Colon (tissue), 2 donors: Measurements from ENCODE around the gene ABHD5.

ENCODE experiments used
- FAIRE-seq: peaks from 2 replicates; lab custom pipeline; 2012; peaks lifted over from hg19 to GRCh38; lab: Jason Lieb, UNC
- donor health status: control.
- donor health status: control.

ABHD5 gene

DNA sequence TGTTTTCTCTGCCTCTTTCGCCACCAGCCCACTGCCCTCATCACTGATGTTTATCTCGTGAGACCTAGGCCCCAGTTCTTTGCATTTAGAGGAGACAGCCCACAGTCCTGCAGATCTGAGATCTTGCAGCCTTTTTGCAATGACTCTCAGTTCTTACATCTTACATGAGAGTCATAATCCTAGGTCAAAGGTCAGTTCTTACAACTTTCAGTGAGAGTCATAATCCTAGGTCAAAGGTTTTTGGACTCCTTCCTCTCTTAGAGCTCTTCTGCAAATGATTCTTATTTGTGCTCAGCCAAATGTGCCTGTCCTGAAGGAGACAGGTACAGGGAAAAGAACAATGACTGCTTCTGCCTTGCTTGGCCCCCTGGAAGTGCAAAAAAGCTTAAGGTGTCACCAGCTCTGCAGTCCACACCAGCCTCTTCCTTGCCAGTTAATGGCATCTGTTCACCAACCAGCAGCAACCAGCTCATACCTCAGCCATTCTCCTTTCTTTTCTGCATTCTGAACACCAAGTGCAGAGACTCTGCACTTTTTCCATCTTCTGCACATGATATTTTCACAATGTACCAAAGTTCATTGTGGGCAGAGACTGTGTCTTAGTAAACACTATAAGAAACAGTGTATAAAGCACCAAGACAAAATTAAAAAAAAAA is 67.1 kb downstream of the ABHD5 start:
- FAIRE-seq, result no peak

DNA sequence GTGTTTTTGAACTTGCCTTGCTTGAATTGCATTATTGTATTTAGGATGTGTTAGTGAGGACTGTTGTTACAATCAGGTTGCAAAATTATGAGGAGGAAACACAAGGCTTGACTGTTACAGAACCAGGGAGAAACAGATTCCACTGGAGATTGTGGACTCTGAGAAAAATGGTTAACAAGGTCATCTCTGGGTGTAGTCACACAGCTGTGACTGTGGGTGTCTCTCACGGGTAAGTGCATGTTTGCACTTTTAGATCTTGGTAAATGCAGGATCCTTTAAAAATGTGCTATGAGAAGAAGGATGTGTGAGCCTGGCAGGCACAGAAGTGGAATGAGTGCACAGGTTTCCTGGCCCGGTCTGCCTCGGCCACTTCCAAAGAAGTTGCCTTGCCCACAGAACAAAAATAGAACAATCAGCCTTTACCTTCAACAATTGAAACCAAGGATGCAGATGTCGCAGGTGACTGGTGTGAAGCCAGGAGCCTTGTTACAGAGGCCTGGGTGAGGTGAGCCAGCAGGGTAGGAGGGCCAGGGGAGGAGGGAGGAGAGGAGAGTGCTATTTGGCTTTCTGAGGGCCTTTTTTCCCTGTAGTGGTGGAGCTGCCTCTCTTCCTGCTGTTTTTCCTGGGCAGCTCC is 68.0 kb downstream of the ABHD5 start:
- no peak for FAIRE-seq

DNA sequence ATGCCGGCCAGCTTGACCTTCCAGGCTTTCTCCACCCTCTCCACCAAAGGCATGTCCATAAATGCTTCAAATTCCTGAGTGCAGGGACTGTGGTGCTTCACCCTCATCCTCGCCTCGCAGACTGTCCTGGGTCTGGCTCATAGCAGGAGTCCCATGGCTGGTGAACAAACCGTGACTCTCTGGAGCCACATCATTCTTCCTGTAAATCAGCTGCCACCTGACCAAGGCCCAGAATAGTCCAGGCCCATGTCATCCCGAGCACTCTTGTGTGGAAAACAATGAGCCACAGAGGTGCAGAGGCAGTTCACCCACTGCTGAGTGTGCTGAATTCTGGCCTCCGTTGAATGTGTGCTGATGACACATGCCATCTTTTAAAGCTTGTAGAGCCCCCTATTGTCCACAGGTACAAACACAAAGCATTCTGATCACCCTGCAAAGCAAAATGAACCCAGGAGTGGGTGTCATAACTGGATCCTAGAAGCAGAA is 68.6 kb downstream of the ABHD5 start:
- no peak for FAIRE-seq

DNA sequence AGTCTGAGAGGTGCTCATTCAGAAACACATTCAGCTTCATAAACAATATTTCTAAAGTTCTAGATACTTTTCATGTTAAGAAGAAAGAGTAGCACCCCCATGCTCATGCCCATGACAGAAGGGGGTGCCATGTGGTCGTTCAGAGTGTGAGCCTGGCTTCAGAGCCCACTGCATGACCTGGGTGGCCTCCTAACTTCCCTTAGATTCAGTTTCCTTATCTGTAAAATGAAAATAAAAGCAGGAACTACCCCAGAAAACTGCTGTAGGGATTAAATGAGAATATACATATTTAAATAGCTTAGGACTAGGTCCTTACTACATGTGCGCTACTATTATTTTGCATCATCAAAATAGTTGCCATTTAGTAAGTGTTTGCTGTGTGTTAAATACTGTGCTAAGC is 69.2 kb downstream of the ABHD5 start:
- FAIRE-seq, result no peak

DNA sequence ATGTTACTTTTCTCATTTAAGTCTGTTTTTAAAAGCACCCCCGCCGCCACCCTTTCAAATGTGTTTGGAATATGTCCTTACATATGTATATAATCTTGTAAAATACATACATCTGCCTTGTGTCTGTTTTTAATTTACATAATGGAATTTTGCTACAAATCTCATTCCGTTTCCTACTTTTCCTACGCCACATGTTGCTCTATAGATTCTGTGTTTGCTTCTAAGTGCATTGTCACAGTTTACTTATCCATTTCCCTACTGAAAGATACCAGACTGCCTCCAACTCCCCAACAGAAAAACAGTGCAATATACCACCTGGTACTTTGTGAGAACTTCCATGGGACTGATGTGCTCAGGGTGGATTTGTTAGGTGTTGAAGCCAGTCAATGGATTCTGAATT is 70.2 kb downstream of the ABHD5 start:
- no peak for FAIRE-seq

DNA sequence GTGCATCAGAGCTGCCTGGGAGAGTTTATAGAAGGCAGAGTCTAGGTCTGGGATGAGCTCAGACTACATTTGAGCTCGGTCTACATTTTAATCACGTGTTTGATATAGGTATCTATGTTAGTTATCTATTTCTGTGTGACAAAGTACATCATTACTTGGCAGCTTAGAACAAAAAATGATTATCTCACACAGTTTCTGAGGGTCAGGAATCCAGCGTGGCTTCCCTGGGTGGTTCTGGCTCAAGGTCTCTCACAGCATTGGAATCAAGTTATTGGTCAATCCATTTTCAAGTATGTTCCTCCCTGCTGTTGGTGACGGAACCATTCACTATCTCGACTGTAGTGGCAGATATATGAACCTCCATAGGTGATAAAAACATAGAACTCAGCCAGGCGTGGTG is 71.7 kb downstream of the ABHD5 start:
- FAIRE-seq, result no peak

DNA sequence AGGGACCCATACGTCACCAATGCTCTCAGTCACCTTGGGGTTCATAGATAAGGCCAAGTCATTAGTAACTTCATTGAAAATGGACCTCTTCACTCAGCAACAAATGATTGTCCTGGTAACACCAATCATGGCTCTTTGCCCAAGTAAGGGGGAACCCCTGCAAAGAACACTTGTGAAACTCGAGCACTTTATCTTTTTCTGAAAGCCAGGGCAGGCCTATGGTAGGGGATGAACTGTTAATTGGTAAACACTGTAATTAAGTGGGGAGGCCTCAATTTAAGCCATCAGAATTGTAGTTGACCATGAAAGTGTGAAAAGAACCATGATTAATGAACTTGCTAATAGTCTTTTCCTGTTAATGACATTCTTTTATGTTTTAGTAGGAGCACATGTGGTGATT is 73.3 kb downstream of the ABHD5 start:
- no peak for FAIRE-seq

DNA sequence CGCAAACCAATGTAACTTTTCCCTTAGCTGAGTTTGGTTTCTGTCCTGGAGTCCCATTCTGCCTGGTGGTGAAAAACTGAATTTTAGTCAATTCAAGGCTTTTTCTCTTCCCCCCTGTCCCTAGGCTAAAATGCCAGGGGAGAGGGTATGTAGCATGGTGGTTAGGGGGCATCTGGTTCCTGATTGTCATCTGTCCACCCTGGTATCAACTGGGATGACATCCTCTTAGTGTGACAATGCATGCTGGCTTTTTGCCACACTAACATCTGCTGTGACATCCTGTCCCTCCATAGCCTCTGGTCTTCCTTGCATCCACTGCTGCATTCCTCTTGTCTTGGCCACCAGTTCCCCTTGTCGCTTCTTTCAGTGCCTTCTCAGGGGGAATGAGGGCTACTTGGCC is 73.7 kb downstream of the ABHD5 start:
- FAIRE-seq, result no peak

DNA sequence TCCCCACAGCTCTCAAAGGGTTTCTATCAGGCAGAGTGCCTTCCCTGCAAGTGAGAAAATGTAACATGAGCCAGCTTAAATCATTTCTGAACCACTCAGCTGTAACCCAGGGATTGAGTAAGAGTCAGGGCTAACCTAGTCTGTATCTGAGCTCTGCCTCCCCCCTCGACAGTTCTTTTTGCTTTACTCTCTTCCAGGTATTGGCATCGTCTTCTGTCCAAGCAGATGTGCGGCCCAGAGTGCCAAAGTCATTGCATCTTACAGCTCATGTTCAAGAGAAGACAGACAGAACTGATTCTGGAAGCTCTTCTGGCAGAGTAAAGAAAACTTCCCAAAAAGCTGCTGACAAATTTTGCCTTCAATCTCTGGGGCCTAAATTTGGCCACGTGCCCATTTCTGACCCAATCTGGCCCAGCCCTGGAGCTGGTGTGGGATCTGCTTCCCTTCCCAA is 74.8 kb downstream of the ABHD5 start:
- no peak for FAIRE-seq

DNA sequence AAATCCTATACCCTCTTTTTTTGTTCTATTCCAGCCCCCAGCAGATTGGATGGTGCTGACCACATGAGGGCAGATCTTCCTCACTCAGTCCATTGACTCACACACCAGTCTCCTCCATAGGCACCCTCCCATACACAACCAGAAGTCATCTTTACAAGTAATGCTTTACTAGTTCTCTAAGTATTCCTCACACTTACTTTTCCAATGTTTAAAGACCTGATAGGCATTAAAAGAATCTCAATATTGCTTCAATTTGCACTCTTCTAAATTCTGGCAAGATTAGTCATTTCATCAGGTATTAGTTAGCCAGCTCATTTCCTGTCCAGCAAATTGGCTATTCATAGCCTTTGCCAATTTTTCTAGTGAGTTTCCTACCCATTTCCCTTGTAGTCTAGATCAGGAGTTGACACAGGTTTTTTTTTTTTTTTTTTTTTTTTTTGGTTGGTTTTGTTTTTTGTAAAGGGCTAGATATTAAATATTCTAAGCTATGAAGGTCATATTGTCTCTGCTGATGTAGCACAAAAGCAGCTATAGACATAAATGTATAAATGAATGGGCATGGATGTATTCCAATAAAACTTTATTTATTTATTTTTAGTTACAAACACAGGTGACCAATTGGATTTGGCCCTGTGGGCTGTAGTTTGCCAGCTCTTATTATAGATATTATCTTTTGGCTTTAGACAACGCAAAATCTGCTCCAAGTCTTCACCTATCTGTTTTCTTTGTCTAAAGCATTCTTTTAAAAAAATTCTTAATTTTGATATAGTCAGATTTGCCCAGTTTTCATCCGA is 76.1 kb downstream of the ABHD5 start:
- no peak for FAIRE-seq

DNA sequence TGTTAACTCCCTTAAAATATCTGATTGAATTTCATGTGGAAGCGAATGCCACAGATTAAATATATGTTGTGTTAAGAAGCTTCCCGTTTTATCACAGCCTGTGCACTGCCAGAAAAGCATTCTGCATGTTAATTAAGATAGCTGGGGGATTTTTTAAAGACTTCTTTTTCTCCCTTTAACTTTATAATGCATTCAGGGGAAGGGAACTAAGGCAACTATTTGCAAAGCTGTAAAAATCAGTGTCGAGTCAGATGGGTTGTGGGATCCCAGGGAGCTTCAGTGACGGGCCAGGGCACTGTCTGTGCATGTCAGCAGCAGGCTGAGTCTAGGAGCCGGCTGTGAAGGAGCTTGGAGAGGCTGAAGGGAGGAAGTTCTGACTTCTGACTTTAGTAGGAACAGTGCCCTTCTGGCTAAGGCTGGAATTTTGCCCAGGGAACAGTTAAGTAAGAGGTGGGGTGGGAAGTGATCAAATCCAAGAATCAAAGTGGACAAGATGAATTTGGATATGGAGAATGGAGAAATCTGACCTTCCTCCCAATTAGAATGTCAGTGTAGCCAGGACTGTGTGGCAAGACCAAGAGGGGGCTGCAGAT is 77.7 kb downstream of the ABHD5 start:
- FAIRE-seq, result no peak

DNA sequence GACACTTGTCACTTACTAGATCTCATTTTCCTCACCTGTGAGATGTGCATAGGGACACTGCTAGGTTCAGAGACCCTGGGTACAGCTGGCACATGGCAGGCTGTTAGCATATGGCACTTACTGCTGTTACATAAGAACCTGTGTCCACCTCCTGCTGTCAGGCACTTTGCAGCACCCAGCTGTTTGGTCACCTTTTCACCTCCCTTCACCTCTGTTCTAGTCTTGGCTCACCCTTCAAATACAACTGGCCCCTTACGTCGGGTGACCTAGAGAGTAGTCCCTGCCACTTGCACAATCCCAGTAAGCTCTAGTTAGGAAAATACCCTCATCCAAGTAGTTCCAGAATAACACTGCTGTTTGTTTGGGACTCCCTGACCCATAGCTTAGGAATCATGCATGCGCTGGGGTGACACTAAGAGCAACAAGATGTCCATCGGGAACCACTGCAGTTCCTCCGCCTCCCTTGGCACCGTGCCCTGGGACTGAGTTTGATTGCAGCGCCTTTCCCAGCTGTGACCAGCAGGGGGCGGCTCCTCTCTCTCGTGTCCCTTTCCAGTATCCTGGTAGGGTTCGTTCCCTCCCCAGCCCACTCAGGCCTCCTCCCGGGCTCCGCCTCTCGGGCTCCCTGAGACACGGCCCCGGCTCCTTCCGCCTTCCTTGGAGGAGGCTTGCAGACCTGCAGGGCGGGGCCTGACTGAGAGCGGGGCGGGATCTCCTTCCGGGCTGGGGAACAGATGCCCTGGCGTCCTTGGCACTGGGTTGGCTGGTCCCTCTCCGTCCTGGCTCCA is 78.6 kb downstream of the ABHD5 start:
- no peak for FAIRE-seq

DNA sequence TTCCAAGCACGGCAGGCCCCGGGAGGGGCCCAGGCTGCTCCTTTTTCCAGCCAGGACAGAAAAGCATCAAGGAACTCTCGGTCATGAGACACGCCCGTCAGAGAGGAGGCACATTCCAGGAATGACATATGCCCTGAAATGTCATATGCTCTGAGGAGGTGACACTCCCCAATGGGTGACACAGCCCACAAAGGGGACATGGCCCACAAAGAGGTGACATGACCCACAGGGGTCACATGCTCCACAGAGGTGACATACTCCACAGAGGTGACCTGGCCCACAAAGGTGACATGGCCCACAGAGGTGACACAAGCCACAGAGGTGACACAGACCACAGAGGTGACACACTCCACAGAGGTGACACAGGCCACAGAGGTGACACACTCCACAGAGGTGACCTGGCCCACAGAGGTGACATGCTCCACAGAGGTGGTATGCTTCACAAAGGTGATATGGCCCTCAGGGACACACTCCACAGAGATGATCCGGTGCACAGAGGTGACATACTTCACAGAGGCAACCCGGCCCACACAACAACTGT is 79.2 kb downstream of the ABHD5 start:
- FAIRE-seq, result no peak

DNA sequence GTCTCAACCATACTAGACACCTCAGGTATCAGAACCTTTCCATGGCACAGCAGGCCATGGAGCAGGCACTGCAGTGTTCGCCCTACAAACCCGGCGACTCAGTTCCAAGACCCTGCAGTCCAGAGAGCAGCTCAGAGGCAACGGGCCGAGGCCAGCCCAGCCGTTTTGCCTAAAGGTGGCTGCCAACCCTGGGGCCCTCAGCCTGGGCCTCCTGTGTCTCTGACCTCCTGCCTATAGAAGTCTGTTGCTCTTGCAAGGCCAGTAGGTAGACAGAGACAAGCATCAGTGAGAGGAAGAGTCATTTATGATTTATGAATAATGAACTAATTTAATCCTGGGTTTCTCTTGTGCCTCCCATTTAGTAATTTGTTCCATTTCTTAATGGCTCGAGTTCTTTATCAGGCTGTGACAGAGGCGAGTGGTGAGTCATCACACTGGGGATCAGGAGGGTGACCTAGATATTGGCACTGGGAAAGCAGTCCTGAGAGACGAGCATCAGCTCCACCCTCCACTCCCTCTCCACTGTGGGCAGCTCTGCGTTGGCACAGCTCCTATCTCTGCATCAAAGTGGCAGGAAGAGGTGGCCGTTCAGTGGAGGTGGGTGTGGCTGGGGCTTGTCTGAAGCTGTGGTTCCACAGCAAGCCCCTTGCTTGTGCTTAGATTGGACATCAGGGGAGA is 79.8 kb downstream of the ABHD5 start:
- no peak for FAIRE-seq

DNA sequence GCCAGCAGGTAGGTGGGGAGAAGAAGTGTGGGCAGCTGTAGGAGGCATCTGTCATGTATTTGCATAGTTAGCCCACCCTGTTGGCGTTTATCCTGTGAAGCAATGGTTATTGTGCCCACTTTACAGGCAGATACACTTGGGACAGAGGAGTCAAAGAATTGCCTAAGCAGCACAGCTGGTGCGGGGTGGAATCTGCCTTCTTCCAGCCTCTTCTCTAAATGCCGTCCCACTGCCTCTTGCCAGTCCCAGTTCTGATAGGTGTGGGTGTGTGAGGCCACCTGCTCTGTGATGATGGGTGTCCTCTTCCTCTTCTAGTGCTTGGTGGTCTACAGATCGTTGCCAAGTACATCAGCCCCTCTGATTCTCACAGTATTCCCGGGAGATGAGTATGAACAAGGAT is 80.9 kb downstream of the ABHD5 start:
- FAIRE-seq, result no peak

DNA sequence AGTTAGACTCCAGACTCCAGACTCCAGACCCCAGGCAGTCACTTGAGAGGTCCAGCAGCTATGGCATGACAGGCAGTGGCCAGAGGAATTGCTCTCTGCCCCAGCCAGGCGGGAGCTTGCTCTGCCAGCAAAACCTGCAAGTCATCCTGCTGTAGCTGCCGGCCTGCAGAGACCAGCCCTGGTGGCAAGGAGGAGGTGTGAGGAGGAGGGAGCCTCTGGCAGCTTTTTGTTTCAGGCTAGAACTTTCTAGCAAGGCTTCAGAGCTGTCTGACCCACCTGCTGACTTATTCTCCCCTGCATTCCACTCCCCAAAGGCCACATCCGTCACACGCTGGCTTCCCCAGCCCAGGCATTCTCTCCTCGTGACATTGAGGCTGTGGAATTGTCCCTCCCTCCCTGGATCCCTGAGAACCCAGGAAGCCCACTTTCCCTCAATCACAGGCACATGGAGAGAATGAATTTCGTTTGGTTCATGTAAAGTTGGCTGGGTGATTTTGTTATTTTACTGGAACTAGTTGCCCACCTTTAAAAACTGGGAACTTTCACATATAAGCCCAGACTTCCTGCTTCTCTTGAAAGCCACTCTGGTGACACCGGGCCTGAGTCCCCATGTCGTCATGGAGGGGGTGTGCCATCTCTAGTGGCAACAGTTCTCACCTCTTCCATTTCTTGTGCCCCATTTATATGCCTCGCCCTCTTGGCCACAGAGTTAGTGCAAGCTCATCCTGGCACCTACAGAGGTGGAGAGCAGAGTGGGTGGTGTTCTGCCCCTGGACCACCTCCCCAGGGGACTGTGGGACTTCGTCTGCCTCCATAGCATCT is 82.7 kb downstream of the ABHD5 start:
- no peak for FAIRE-seq

DNA sequence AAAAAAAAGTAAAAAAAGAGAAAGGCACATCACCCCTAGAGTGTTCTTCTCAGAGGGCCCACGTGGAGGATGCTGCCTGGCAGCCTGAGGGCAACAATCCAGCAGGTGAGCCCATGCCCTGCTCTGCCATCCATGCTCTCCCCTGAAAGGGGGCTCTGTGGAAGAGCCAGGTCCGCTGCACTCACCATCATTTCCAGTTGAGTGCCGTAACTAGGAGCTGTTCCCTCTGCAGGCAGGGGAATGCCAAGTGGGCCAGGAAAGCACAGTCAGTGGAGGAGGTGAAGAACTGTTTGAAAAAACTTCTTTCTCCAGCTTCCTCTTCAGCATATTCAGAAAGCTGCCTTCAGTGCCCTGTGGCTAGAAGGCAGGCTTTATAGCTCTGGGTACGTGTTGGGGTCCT is 84.1 kb downstream of the ABHD5 start:
- FAIRE-seq, result no peak

DNA sequence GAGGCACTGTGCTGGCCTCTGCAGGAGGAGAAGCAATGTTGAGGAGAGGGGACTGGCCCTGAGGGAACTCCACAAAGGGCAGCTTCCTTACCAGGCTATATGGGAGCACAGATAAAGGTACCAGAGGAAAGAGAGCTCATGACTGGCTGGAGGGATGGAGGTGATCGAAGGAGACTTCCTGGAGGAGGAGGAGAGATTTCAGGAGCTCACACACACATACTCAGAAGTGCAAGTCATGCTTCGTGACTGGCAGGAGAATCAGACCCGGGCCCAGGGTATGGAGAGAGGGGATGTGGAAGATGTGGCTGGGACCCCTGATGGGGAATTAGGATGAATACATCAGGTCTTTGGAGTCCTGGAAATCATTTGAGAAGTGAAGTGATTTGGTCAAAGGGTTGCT is 85.4 kb downstream of the ABHD5 start:
- FAIRE-seq, result no peak

DNA sequence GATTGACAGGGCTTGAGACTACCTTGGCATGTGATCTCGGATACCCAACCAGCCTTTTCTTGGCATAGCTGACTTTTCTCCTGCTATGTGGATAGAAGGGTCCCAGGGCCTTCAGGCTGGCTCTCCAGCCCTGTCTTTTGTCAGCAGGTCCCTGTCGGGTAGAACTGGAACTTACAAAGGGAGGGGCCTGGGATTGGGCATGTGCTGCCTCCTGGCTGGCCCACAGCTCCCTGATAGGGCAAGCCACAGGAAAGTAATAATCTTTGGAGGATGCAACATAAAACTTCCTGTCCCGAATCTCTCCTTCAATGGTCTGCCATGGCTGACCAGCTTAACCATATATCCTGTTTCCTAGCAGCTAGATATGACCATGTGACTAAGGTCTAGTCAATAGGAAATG is 89.1 kb downstream of the ABHD5 start:
- no peak for FAIRE-seq

DNA sequence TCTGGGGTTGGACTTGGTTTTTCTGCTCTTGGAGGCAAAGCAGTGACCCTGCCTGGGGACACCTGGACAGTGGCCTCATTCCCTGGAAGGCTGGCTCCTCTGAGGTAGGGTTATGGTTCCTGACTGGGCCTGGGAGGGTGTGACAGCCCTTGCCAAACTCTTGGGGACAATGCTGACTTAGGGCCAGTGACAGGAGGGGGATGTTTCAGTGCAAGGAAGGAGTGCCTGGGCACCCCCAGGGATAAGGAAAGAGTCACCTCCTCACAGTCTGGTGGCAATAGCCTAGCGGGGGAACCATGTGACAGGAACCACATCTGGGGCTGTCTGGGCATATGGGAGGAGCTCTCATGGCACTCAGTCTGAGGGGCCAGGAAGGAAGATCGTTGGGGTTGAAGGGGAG is 91.8 kb downstream of the ABHD5 start:
- no peak for FAIRE-seq
